ENCODE measurements around the gene UPK1B.

UPK1B gene

GRCh38 chr3:119230071-119230470, 56.7 kb downstream of the UPK1B start:
- no peak for TF ChIP-seq CTCF (IDR thresholded peaks at IDR 0.05; ENCODE audit: low read depth, low read length, missing control alignments)
- no peak for DNase-seq (ENCODE audit: low read depth)
- no peak overlapping the region for H3K4me3 ChIP-seq (ENCODE audit: low read depth, low read length)

DNA sequence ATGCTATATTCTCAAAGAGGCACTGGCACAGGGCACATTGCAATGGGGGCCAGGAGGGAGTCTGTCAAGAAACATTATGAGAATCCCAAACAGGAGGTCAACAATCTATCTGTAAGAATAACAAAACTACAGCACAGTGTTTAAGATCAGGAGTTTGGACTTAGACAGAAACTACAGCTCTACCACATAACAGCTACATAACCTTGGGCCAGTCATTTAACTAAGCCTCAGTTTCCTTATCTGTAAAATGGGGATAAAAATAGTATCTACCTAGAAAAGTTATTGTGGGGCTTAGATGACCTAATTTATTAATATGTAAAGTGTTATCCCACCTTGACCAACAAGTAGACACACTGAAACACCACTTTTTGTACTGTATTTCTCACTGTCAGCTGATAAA, 57.3 kb downstream of the UPK1B start:
- TF ChIP-seq CTCF (IDR thresholded peaks at IDR 0.05; ENCODE audit: low read depth, low read length, missing control alignments): no peak
- H3K4me3 ChIP-seq (ENCODE audit: low read depth, low read length): no peak overlapping the region
- no peak for DNase-seq (ENCODE audit: low read depth)

- no peak overlapping the region for H3K4me3 ChIP-seq (ENCODE audit: low read depth, low read length)
- no peak for DNase-seq (ENCODE audit: low read depth)
- TF ChIP-seq CTCF (IDR thresholded peaks at IDR 0.05; ENCODE audit: low read depth, low read length, missing control alignments): no peak
Measured at GRCh38 chr3:119234610-119235009, 61.2 kb downstream of the UPK1B start.

DNA sequence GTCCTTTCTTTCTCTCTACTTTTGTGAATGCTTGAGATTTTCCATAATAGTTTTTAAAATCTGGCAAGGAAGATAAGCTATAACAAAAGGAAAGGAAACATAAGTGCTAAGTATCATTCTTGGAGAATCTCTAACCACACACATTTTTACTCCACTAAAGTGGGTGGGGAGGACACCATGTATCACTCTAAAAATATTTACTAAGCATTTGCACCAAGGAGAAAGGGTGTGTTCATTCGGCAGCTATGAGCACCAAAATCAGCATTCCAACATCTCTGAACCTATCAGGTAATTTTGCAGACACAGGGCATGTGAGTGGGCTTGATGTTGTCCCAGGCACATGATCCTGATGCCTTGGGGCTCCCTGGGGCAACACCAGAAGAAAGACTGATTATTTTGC, 61.8 kb downstream of the UPK1B start:
- no peak overlapping the region for H3K4me3 ChIP-seq (ENCODE audit: low read depth, low read length)
- no peak for DNase-seq (ENCODE audit: low read depth)
- no peak for TF ChIP-seq CTCF (IDR thresholded peaks at IDR 0.05; ENCODE audit: low read depth, low read length, missing control alignments)

GRCh38 chr3:119236756-119237155, 63.4 kb downstream of the UPK1B start:
- DNase-seq (ENCODE audit: low read depth): no peak
- no peak for TF ChIP-seq CTCF (IDR thresholded peaks at IDR 0.05; ENCODE audit: low read depth, low read length, missing control alignments)
- no peak overlapping the region for H3K4me3 ChIP-seq (ENCODE audit: low read depth, low read length)

DNA sequence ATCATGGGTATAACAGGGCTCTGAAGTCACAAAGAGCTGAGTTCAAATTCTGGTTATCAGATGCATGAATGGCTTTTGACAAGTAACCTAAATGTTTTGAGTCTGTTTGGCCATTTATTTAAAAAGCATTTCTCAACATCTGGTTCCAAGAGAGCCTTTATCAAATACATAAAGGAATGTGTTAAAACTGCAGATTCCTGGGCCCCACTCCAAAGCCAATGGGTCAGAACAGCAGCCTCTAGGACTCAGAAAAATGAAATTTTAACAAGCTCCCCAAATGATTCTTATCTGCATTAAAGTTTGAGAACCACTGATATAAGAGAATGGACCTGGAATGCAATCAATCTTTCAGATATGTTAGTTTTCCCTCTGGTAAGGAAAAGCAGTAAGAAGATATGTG, 63.9 kb downstream of the UPK1B start:
- TF ChIP-seq CTCF (IDR thresholded peaks at IDR 0.05; ENCODE audit: low read depth, low read length, missing control alignments): no peak
- no peak overlapping the region for H3K4me3 ChIP-seq (ENCODE audit: low read depth, low read length)
- no peak for DNase-seq (ENCODE audit: low read depth)

DNA sequence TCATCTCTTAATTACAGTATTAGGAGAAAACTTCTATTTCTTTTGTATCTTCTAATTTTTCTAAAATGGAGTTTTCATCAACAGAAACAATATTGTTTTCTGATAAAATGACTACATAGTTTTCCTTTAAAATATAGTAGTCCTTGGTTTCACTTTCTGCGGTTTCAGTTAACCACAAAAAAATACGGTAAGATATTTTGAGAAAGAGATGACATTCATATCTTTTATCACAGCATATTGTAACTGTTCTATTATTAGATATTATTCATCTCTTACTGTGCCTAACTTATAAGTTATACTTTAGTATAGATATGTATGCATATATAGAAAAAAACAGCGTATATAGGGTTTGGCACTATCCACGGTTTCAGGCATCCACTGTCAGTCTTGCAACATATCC, 65.0 kb downstream of the UPK1B start:
- no peak for DNase-seq (ENCODE audit: low read depth)
- no peak overlapping the region for H3K4me3 ChIP-seq (ENCODE audit: low read depth, low read length)
- no peak for TF ChIP-seq CTCF (IDR thresholded peaks at IDR 0.05; ENCODE audit: low read depth, low read length, missing control alignments)
